ENCODE results near the gene MARS1.
A peak's percentile ranks its signal among the peaks of the same experiment; 100 is the strongest.

Gene MARS1

DNA sequence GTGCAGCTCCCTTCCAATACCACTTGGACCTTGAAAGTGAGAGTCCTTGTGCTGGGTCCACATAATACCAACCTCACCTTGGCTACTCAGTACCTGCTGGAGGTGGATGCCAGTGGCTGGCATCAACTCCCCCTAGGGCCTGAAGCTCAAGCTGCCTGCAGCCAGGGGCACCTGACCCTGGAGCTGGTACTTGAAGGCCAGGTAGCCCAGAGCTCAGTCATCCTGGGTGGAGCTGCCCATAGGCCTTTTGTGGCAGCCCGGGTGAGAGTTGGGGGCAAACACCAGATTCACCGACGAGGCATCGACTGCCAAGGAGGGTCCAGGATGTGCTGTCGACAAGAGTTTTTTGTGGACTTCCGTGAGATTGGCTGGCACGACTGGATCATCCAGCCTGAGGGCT lies 38.5 kb upstream of the MARS1 start:
- no peaks in the 10 kb centered on the region for H3K27me3 ChIP-seq (ENCODE audit: insufficient read depth, low read depth)
- no peaks in the 10 kb centered on the region for H3K36me3 ChIP-seq (ENCODE audit: insufficient read depth)
- TF ChIP-seq, protein P1, sequence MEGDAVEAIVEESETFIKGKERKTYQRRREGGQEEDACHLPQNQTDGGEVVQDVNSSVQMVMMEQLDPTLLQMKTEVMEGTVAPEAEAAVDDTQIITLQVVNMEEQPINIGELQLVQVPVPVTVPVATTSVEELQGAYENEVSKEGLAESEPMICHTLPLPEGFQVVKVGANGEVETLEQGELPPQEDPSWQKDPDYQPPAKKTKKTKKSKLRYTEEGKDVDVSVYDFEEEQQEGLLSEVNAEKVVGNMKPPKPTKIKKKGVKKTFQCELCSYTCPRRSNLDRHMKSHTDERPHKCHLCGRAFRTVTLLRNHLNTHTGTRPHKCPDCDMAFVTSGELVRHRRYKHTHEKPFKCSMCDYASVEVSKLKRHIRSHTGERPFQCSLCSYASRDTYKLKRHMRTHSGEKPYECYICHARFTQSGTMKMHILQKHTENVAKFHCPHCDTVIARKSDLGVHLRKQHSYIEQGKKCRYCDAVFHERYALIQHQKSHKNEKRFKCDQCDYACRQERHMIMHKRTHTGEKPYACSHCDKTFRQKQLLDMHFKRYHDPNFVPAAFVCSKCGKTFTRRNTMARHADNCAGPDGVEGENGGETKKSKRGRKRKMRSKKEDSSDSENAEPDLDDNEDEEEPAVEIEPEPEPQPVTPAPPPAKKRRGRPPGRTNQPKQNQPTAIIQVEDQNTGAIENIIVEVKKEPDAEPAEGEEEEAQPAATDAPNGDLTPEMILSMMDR (conservative IDR thresholded peaks at IDR 0.05; ENCODE audit: low read depth, low read length) = no peak
- no peak overlapping the region for H2AFZ ChIP-seq (ENCODE audit: low read depth)
- peaks cover 23% of the 10 kb centered on the region for H3K4me1 ChIP-seq (ENCODE audit: low read depth, poor library complexity, severe bottlenecking)
- no peak overlapping the region for H3K9ac ChIP-seq
- no peaks in the 10 kb centered on the region for H4K20me1 ChIP-seq (ENCODE audit: insufficient read depth)
- no peak overlapping the region for H3K4me2 ChIP-seq
- H3K27ac ChIP-seq = no peak overlapping the region
- H3K79me2 ChIP-seq (ENCODE audit: insufficient read depth, low read depth) = no peaks in the 10 kb centered on the region
- no peak overlapping the region for H3K4me3 ChIP-seq (IDR thresholded peaks at IDR 0.05; ENCODE audit: insufficient read depth, low read depth, low read length)

DNA sequence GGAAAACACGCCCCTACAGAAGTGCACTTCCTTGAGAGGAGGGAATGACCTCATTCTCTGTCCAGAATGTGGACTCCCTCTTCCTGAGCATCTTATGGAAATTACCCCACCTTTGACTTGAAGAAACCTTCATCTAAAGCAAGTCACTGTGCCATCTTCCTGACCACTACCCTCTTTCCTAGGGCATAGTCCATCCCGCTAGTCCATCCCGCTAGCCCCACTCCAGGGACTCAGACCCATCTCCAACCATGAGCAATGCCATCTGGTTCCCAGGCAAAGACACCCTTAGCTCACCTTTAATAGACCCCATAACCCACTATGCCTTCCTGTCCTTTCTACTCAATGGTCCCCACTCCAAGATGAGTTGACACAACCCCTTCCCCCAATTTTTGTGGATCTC lies 37.8 kb upstream of the MARS1 start:
- Histone ChIP-seq H3K9ac (no peak overlapping the region), H3K4me1 (ENCODE audit: low read depth, poor library complexity, severe bottlenecking) (peaks cover 30% of the 10 kb centered on the region), H3K27ac (no peak overlapping the region), H3K27me3 (ENCODE audit: insufficient read depth, low read depth) (no peaks in the 10 kb centered on the region), H3K4me3 (IDR thresholded peaks at IDR 0.05; ENCODE audit: insufficient read depth, low read depth, low read length) (no peak overlapping the region), H2AFZ (ENCODE audit: low read depth) (no peak overlapping the region), H3K4me2 (no peak overlapping the region), H3K36me3 (ENCODE audit: insufficient read depth) (no peaks in the 10 kb centered on the region), H4K20me1 (ENCODE audit: insufficient read depth) (no peaks in the 10 kb centered on the region), H3K79me2 (ENCODE audit: insufficient read depth, low read depth) (no peaks in the 10 kb centered on the region)
- TF ChIP-seq, protein P1 (conservative IDR thresholded peaks at IDR 0.05; ENCODE audit: low read depth, low read length) = no peak

DNA sequence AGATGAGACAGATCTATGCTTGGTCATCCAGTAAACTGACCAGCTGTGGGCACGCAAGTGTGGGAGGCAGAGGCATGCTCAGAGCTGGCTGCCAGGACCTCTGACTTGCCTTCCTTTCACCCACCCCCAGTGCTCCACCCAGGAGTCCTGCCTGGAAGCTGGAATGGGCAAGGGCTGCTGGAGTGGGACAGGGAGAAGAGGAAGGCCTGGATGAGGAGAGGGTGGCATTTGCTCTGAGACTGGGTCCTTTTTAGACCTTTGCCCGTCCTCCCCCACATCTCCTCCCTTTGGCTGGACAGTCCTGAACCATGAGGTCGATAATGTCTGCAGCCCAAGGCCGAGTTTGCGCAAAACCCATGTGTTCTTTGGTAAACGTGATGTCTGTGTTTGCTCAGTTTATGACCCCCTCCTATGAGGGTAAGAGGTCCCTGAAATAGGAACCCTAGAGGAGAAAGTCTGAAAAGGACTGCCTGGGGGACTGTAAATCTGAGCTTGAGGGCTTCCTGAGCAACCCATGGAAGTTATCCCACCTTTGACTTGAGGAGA lies 36.6 kb upstream of the MARS1 start:
- H3K4me2 ChIP-seq = no peak overlapping the region
- H3K9ac ChIP-seq = no peak overlapping the region
- no peaks in the 10 kb centered on the region for H3K36me3 ChIP-seq (ENCODE audit: insufficient read depth)
- peaks cover 39% of the 10 kb centered on the region for H3K4me1 ChIP-seq (ENCODE audit: low read depth, poor library complexity, severe bottlenecking)
- H3K4me3 ChIP-seq (IDR thresholded peaks at IDR 0.05; ENCODE audit: insufficient read depth, low read depth, low read length) = no peak overlapping the region
- TF ChIP-seq, protein P1 (conservative IDR thresholded peaks at IDR 0.05; ENCODE audit: low read depth, low read length) = no peak
- H2AFZ ChIP-seq (ENCODE audit: low read depth) = no peak overlapping the region
- no peaks in the 10 kb centered on the region for H4K20me1 ChIP-seq (ENCODE audit: insufficient read depth)
- no peak overlapping the region for H3K27ac ChIP-seq
- H3K27me3 ChIP-seq (ENCODE audit: insufficient read depth, low read depth) = no peaks in the 10 kb centered on the region
- no peaks in the 10 kb centered on the region for H3K79me2 ChIP-seq (ENCODE audit: insufficient read depth, low read depth)

DNA sequence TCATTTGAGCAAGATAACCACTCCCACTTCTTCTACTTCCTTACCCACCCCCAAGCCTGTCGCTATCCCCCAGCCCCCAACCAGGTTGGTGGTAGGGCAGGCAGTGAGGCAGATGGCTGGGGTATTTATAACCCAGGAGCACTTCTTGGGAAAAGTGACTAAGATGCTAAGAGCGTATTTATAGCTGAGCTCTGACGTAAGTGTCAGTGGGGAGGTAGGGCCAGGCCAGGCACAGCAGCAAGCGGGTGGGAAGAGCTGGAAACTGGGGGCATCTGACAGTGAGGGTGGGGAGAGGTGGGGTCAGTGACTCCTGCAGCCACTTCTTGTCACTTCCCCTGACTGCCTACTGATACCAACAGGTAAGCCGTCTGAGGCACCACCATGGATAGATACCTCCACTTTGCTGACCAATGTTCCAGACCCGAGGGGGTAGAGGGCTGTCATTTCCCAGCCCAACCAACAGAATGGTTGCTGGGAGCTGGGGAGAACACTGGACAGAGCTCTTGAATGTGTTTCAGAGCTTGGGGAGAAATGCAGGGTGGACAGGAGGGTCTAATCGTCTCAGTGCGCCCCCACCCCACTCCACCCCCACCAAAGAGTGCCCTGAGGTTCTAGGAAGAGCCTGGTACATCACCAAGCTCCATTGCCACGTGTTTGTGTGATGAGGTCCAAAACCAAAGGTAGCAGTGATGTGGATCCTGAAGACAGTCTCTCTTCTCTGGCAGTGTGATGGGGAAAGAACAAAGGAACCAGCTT lies 35.5 kb upstream of the MARS1 start:
- Histone ChIP-seq H2AFZ (ENCODE audit: low read depth) (peak overlapping the region; percentile 35; the same call in 1 of the 2 replicates), H3K27ac (no peak overlapping the region), H4K20me1 (ENCODE audit: insufficient read depth) (no peaks in the 10 kb centered on the region), H3K79me2 (ENCODE audit: insufficient read depth, low read depth) (no peaks in the 10 kb centered on the region), H3K4me3 (IDR thresholded peaks at IDR 0.05; ENCODE audit: insufficient read depth, low read depth, low read length) (no peak overlapping the region), H3K9ac (no peak overlapping the region), H3K4me2 (peak overlapping the region; percentile 10; the same call in 1 of the 2 replicates), H3K36me3 (ENCODE audit: insufficient read depth) (no peaks in the 10 kb centered on the region), H3K27me3 (ENCODE audit: insufficient read depth, low read depth) (no peaks in the 10 kb centered on the region), H3K4me1 (ENCODE audit: low read depth, poor library complexity, severe bottlenecking) (peaks cover 49% of the 10 kb centered on the region)
- TF ChIP-seq, protein P1 (conservative IDR thresholded peaks at IDR 0.05; ENCODE audit: low read depth, low read length) = no peak
